Midbrain (tissue), 1 donor: ENCODE data around the gene CGB2.
"Not testable (repeated sequence)": the region's sequence is repeated elsewhere in the genome, so short reads cannot be mapped to it uniquely, and the experiment has no call there.

Source experiments
- DNase-seq: peaks from one replicate; lab custom pipeline; 2025; lab: John Stamatoyannopoulos, UW

The CGB2 gene

DNA sequence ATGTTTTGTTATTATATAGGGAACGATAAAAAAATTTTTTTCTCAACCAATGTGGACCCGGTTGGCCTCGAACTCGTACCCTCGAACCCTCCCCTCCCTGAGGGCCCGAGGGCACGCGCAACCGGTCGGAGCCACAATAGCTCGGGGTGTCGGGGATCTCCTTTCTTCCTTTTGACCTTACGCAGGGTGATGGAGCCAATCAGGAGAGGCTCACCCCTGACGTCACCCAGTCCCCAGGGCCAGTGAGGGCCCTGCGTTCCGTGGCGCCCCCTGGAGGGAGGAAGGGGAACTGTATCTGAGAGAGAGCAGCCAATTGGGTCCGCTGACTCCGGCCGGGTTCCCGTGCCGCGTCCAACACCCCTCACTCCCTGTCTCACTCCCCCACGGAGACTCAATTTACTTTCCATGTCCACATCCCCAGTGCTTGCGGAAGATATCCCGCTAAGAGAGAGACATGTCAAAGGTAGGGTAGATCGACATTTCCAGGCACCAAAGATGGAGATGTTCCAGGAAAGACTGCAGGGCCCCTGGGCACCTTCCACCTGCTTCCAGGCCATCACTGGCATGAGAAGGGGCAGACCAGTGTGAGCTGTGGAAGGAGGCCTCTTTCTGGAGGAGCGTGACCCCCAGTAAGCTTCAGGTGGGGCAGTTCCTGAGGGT, at the start of gene CGB2:
TSS of gene CGB2 (plus strand) at position 249 of the 660 bp plus-strand sequence. CDS start at position 455, 206 bp downstream.
- DNase-seq: not testable (repeated sequence)

DNA sequence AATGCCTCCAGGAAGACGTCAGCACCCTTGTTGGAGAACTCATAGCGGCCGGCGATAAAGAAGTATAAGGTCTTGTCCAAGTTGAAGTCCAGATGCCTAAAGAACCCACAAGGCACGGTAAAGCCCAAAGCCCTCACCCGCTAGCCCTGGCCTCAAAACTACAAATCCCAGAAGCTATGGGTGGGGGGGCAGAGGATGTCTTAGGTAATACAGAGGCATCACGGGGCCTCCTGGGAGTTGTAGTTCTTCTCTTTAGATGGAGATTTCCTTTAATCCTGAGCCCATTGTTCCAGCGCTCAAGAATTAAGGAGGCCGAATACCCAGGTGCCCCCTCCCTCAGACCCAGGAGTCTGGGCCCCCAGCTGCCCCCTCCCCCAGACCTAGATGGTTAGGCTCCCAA, 49.4 kb upstream of the CGB2 start:
- DNase-seq: no peak

GRCh38 chr19:48985711-48986110, 46.0 kb upstream of the CGB2 start:
- no peak for DNase-seq

- DNase-seq: no peak
Measured at GRCh38 chr19:48986211-48986610, 45.5 kb upstream of the CGB2 start.

GRCh38 chr19:48987323-48987722, 44.4 kb upstream of the CGB2 start:
- no peak for DNase-seq

DNA sequence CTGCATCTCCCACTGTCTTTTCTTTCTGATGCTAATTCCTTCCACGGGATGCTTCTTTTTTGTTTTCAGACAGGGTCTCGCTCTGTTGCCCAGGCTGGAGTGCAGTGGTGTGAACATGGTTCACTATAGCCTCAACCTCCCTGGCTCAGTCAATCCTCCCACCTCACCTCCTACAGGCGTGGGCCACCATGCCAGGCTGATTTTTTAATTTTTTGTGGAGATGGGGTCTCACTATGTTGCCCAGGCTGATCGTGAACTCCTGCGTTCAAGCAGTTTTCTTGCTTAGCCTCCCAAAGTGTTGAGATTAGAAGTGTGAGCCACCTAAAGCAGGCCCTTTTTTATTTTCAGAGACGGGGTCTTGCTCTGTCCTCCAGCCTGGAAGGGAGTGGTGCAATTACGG, 43.4 kb upstream of the CGB2 start:
- DNase-seq: no peak

GRCh38 chr19:48988860-48989259, 42.8 kb upstream of the CGB2 start:
- no peak for DNase-seq

DNA sequence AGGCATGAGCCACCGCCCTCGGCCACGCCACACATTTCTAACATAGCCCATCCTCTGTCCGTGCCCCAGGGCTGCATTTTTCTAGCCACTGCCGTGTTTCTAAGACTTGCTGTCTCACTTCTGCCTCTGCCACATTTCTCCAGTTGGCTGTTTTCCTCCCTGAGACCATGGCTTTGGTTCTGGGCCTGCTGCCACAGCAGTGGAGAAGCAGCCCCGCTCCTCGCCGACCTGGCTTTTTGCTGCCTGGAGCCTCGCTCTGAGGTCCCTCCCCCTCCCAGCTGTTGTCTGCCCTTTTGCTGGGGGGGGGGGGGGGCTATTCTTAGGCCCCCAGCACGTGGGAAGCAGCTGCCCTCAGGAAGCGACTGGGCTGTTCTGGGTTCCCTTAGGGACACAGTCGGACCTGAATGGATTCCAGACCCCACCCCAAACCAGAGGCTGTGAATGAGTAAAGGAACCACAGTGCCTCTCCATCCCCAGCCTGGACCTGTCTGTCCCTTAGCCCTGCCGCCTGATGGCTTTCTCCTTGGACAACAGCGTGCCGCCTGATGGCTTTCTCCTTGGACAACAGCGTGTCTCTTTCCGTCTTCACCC, 41.9 kb upstream of the CGB2 start:
- peak; percentile 31 for DNase-seq

GRCh38 chr19:48990400-48990799, 41.3 kb upstream of the CGB2 start:
- DNase-seq: no peak

DNA sequence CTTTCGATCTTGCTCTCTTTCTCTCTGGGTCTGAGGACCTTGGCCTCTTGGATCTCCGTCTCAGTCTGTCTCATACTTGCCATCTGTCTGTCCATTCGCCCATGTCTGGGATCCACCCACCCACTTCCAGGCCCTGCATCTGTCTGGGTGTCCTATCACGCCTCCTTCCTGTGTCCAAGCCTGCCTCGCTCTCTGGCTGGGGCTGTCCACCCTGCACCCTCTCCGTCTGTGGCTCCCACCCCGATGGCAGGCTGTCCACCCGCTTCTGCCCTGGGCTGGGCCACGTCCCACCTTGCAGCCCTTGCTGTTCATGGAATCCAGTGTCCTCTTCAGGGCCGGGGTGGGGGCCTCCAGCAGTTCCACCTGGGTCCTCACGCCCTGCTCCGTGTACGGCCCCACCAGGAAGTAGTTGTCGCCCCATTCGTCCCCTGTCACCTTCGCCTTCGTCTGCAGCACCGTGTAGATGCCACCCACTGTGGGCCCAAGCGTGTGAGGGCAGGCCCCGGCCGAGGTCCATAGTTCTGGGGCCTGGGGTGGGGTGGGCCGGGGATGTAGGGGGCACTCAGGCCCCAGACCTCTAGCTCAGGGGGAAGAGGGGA, 40.6 kb upstream of the CGB2 start:
- no peak for DNase-seq

GRCh38 chr19:48991873-48992580, 39.7 kb upstream of the CGB2 start:
- no peak for DNase-seq

GRCh38 chr19:48992581-48993174, 39.0 kb upstream of the CGB2 start:
- DNase-seq: peak; percentile 62

GRCh38 chr19:48993175-48994034, 38.3 kb upstream of the CGB2 start, which contains the start of the genes GYS1 and RUVBL2:
Gene GYS1, minus strand, starts transcription at chr19:48993309. Its CDS starts 197 bp downstream, at chr19:48993112.
Gene RUVBL2, plus strand, starts transcription at chr19:48993887. Its CDS starts 25 bp downstream, at chr19:48993912.
- peak; percentile 99 for DNase-seq

GRCh38 chr19:48994035-48994386, 37.7 kb upstream of the CGB2 start:
- DNase-seq: no peak

- no peak for DNase-seq
Measured at GRCh38 chr19:48997972-48998371, 33.7 kb upstream of the CGB2 start.

DNA sequence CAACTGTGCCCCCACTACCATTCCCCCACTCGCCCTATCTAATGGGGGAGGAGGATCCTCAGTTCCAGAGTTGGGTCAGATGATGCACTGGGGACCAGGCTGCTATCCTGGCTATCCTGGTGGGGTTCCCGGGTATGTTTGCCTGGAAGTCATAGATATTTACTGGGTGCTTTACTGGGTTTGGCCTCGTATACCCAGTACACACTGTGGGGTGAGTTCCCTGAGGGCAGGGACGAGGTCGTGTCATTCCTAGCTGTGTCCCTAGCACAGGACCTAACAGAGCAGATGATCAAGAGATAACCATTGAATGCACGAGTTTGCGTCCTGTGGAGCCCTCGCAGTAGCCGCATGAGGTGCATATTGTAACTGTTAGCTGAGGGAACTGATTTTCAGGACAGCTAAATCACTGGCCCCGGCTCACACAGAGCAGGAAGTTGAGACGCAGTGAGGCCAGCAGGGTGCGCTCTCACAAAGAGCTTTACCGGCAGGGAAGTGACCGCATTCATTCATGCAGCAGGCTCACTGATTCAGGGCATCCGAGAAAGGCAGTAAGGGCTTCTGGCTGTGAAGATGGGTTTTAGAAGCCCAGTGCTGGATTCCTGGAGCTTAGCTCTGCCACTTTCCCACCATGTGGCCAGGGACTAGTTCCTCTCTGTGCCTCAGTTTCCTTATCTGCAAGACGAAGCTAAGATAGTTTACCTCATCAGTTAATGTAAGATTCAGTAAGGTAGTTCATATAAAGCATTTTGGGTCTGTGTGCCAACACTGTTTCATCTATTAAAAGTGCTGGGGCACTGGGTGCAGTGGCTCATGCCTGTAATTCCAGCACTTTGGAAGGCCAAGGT, 32.0 kb upstream of the CGB2 start:
- DNase-seq: no peak

GRCh38 chr19:49004133-49004532, 27.6 kb upstream of the CGB2 start:
- no peak for DNase-seq

DNA sequence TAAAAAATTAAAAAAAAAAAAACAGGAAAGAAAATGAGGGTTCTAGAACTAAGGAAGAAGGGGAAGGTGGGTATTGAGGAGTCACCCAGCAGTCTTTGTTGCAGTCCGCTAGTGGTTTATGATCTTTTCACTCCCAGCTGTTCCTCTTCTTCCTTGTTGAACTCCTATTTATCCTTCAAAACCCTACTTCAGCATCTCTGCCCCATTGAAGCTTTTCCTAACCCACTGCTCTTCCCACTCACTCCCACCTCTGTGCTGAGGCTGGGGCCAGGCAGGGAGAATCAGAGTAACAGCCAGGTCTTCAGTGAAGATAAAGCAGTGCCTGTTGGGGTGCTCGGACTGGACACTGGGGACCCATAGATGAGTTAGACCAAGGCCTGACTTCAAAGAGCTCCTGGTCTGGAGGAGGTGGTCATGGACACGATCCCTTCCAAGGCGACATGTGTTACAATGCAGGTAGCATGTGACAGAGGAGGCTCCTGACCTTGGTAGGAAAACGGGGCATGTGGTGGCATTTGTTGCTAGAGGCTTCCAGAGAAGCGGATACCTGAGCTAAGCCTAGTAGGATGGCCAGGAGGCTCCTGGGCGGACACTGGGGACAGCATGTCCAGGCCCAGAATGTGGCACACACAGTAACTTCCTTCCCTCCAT, 26.6 kb upstream of the CGB2 start:
- no peak for DNase-seq

GRCh38 chr19:49006905-49007304, 24.8 kb upstream of the CGB2 start:
- no peak for DNase-seq

DNA sequence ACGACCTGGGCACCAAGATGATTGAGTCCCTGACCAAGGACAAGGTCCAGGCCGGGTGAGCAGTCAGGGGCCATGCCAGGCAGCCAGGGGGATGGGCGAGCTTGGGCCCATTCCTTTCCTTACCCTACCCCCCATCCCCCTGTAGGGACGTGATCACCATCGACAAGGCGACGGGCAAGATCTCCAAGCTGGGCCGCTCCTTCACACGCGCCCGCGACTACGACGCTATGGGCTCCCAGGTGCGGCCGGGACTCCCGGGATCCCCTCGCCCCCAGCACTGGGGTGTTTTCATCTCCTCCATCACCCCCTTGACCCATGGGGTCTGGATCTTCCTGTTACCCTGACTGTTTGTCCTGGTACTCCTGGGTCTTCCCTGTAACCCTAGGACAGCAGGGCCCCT, 21.9 kb upstream of the CGB2 start:
- no peak for DNase-seq
